HepG2 (cell line): ENCODE data around the gene PVALB.

Experiments
- FOXO4 ChIP-seq: sonication (generic); formaldehyde crosslinking; conservative IDR thresholded peaks from 2 replicates; pipeline ENCODE4 v1.8.1; 2023; ENCODE audit warnings: missing genetic modification reagents
- GABPA ChIP-seq, 2 experiments: IDR thresholded peaks; 2 replicates each; pipeline ENCODE4 v1.6.1; 2011 to 2016; ENCODE audit warnings: low read depth in 2 of 2, low read length in 1 of 2, missing biosample characterization in 1 of 2, missing genetic modification characterization in 1 of 2
- MXD4 ChIP-seq: IDR thresholded peaks from 2 replicates; pipeline ENCODE4 v1.6.1; 2016; ENCODE audit warnings: mild to moderate bottlenecking, missing biosample characterization, missing genetic modification reagents
- PHF21A ChIP-seq: sonication (generic); formaldehyde crosslinking; IDR thresholded peaks from 2 replicates; pipeline ENCODE4 v1.5.0; 2020; ENCODE audit warnings: mild to moderate bottlenecking, missing genetic modification reagents
- TCF7L2 ChIP-seq: IDR thresholded peaks from 2 replicates; pipeline ENCODE4 v1.6.1; 2011; ENCODE audit warnings: mild to moderate bottlenecking, low read depth, low read length, moderate library complexity
- ZNF138 ChIP-seq: sonication (generic); formaldehyde crosslinking; IDR thresholded peaks from 2 replicates; pipeline ENCODE4 v1.5.0; 2020; ENCODE audit warnings: mild to moderate bottlenecking, low read depth, missing genetic modification reagents

- TF ChIP-seq TCF7L2 (no peak), MXD4 (CRISPR knock-in tag) (no peak), ZNF138 (no peak), PHF21A (CRISPR knock-in tag) (no peak), FOXO4 (CRISPR knock-in tag) (no peak), GABPA (IDR thresholded peaks at IDR 0.05; ENCODE audit: low read depth, low read length) (no peak), GABPA (CRISPR knock-in tag; IDR thresholded peaks at IDR 0.05; ENCODE audit: low read depth) (no peak)
Measured at GRCh38 chr22:36761553-36762240, 55.1 kb downstream of the PVALB start.
